GM23248 (cell line): ENCODE data around the gene ALDH1L1.

Experiments
- EZH2 ChIP-seq: fragments of 200-600 bp; sonication (generic); IDR thresholded peaks from 2 replicates; pipeline ENCODE4 v1.6.1; 2018; ENCODE audit warnings: antibody characterized with exemption, mild to moderate bottlenecking; ENCODE audit not compliant: insufficient read depth, poor library complexity, severe bottlenecking
- EZH2phosphoT487 ChIP-seq: fragments of 200-600 bp; sonication (generic); IDR thresholded peaks from 2 replicates; pipeline ENCODE4 v1.6.1; 2018; ENCODE audit warnings: antibody characterized with exemption, moderate library complexity, mild to moderate bottlenecking, low read depth; ENCODE audit not compliant: insufficient read depth

DNA sequence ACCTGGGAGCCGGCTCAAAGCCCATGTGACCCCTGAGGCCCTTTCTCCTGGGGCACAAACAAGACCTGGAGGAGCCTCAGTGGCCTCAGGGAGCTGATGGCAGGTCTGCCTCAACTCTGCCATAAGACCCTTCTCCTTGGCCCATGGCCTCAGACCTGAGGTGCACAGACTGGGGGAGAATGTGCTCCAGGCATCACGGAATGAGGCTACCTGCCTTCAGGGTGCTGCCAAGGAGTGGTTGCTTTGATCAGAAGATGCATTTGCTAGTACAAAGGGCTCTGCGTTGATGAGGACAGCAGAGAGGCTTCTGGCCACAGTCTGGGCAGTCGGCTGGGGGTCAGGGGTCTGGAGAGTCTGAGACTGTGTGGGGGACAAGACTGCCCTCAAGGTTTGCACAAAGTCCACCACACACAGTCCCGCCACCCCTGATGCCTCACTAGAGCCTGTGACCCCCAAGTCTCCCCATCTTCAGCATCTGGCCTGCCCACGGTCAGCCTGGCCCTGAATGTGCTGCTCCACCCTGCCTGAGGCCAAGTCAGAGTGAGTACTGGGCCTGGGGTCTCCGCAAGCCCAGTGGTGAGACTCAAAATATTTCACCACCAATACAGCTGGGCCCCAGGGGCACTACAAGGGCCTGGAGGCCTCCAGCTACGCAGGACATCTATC lies 26.6 kb downstream of the ALDH1L1 start:
- no peak for TF ChIP-seq EZH2
- no peak for TF ChIP-seq EZH2phosphoT487
